Mesothelial cell of epicardium (in vitro differentiated cells): ENCODE results near the gene PHLDB1. TPM values are rescaled to one million over a fixed set of nuclear protein-coding genes. Genes with fewer than 3 reads are reported as not detected.
"Not testable (repeated sequence)": the region's sequence is repeated elsewhere in the genome, so short reads cannot be mapped to it uniquely, and the experiment has no call there.

Source experiments
- DNase-seq, 2 experiments: peaks; one replicate each; pipeline ENCODE4 v3.0.0; 2021; ENCODE audit warnings: low spot score in 2 of 2; ENCODE audit not compliant: unreplicated experiment in 2 of 2
- H3K27ac Mint-ChIP-seq: 2 replicates; pipeline ENCODE4 v1.8.0; 2021; ENCODE audit warnings: mixed read lengths
- H3K27me3 Mint-ChIP-seq: 2 replicates; pipeline ENCODE4 v1.8.0; 2021; ENCODE audit warnings: low read depth, mixed read lengths
- H3K36me3 Mint-ChIP-seq: 2 replicates; pipeline ENCODE4 v1.8.0; 2021; ENCODE audit warnings: mixed read lengths
- H3K4me1 Mint-ChIP-seq: 2 replicates; pipeline ENCODE4 v1.8.0; 2021; ENCODE audit warnings: mixed read lengths
- H3K4me3 Mint-ChIP-seq: 2 replicates; pipeline ENCODE4 v1.8.0; 2021; ENCODE audit warnings: mild to moderate bottlenecking, moderate library complexity, mixed read lengths
- H3K9me3 Mint-ChIP-seq: 2 replicates; pipeline ENCODE4 v1.8.0; 2021; ENCODE audit warnings: mixed read lengths
- CTCF ChIP-seq: fragments of 200-600 bp; sonication (generic); IDR thresholded peaks from one replicate; pipeline ENCODE4 v1.5.0; 2021; ENCODE audit warnings: antibody characterized with exemption; ENCODE audit not compliant: unreplicated experiment
- total RNA-seq: library from RNA; stranded (reverse); gene quantifications from 3 replicates; pipeline ENCODE4 v1.2.1, GENCODE V29; 2021

PHLDB1 gene
- total RNA-seq, 1 donor from 2014 or later: 148 TPM

GRCh38 chr11:118587952-118588351 lies 19.5 kb upstream of the PHLDB1 start:
- Mint-ChIP-seq H3K4me3 (no peak overlapping the region), H3K9me3 (no peaks in the 10 kb centered on the region), H3K36me3 (peaks cover 47% of the 10 kb centered on the region), H3K27me3 (no peaks in the 10 kb centered on the region), H3K4me1 (no peaks in the 10 kb centered on the region), H3K27ac (no peak overlapping the region)
- no peak for DNase-seq
- no peak for TF ChIP-seq CTCF

- DNase-seq: no peak
Measured at GRCh38 chr11:118592616-118593367, 14.6 kb upstream of the PHLDB1 start.

GRCh38 chr11:118594984-118595383 lies 12.4 kb upstream of the PHLDB1 start:
- H3K4me1 Mint-ChIP-seq, DNase-seq, H3K27me3 Mint-ChIP-seq, H3K4me3 Mint-ChIP-seq, H3K9me3 Mint-ChIP-seq, H3K27ac Mint-ChIP-seq: not testable (repeated sequence)
- TF ChIP-seq CTCF: peak; percentile 49
- peaks cover 34% of the 10 kb centered on the region for H3K36me3 Mint-ChIP-seq

More at GRCh38 chr11:118592616-118593367, 14.6 kb upstream of the PHLDB1 start:
- Mint-ChIP-seq H3K4me3 (no peak overlapping the region), H3K4me1 (peaks cover 3% of the 10 kb centered on the region), H3K27me3 (no peaks in the 10 kb centered on the region), H3K27ac (no peak overlapping the region), H3K9me3 (no peaks in the 10 kb centered on the region), H3K36me3 (peaks cover 39% of the 10 kb centered on the region)
- TF ChIP-seq CTCF: no peak

- peaks cover 30% of the 10 kb centered on the region for H3K36me3 Mint-ChIP-seq
- peaks cover 3% of the 10 kb centered on the region for H3K4me1 Mint-ChIP-seq
- no peak for TF ChIP-seq CTCF
- DNase-seq: no peak
- no peak overlapping the region for H3K4me3 Mint-ChIP-seq
- no peak overlapping the region for H3K27ac Mint-ChIP-seq
- H3K27me3 Mint-ChIP-seq: no peaks in the 10 kb centered on the region
- no peaks in the 10 kb centered on the region for H3K9me3 Mint-ChIP-seq
Measured at GRCh38 chr11:118596224-118597146, 10.9 kb upstream of the PHLDB1 start.

- Mint-ChIP-seq H3K4me3 (no peak overlapping the region), H3K27me3 (no peaks in the 10 kb centered on the region), H3K9me3 (no peaks in the 10 kb centered on the region), H3K36me3 (peaks cover 39% of the 10 kb centered on the region), H3K4me1 (peaks cover 8% of the 10 kb centered on the region), H3K27ac (no peak overlapping the region)
- TF ChIP-seq CTCF: no peak
- DNase-seq: no peak
Measured at GRCh38 chr11:118597556-118597955, 9.9 kb upstream of the PHLDB1 start.
